ENCODE measurements around the gene LANCL1. TPM values are rescaled to one million over a fixed set of nuclear protein-coding genes. Genes with fewer than 3 reads are reported as not detected.

LANCL1 gene
- total RNA-seq, 1 experiment from 2014 or later: 49.9 TPM

GRCh38 chr2:210387074-210387473, 89.5 kb downstream of the LANCL1 start:
- no peak overlapping the region for H3K4ac ChIP-seq (ENCODE audit: low read depth, low read length)
- WGBS (ENCODE audit: extremely low coverage, insufficient read length, low lambda C conversion rate): no CpG with 5 or more reads among the region's 1 CpG

More at GRCh38 chr2:210387074-210387473, 89.5 kb downstream of the LANCL1 start:
- H3K23me2 ChIP-seq (ENCODE audit: insufficient read length, low read depth, low read length, poor library complexity, severe bottlenecking): no peaks in the 10 kb centered on the region
- H3K4me1 ChIP-seq (ENCODE audit: insufficient read depth, low read length): no peaks in the 10 kb centered on the region
- TF ChIP-seq CTCF (conservative IDR thresholded peaks at IDR 0.05): no peak
- H3K18ac ChIP-seq (ENCODE audit: insufficient read length, low read depth, low read length): no peak overlapping the region
- no peaks in the 10 kb centered on the region for H3K27me3 ChIP-seq (ENCODE audit: insufficient read depth, low read length)
- H4K8ac ChIP-seq (replicated peaks; ENCODE audit: insufficient read length, low read depth, low read length): no peak overlapping the region
- no peak overlapping the region for H3K56ac ChIP-seq (ENCODE audit: insufficient read length, low read depth, low read length)
- no peak overlapping the region for H2BK5ac ChIP-seq (ENCODE audit: insufficient read length, low read length)
- Mint-ChIP-seq H3K36me3 (ENCODE audit: insufficient read depth in 1 of 3, low read depth in 3 of 3) (no peaks in the 10 kb centered on the region), H3K27ac (no peak overlapping the region), H3K27me3 (ENCODE audit: low read depth) (no peaks in the 10 kb centered on the region), H3K4me3 (no peak overlapping the region), H3K4me1 (no peaks in the 10 kb centered on the region; a peak in 1 of 4 replicates), H3K9me3 (peaks cover 0 to 2% of the 10 kb centered on the region in 2 experiments; a peak in 1 of 5 replicates)
- H3K9ac ChIP-seq (ENCODE audit: extremely low read depth, insufficient read length, low read length): no peak overlapping the region
- no peak overlapping the region for H2BK120ac ChIP-seq (ENCODE audit: low read depth, low read length, poor library complexity, severe bottlenecking)
- H3K79me2 ChIP-seq (ENCODE audit: insufficient read depth, low read length): no peaks in the 10 kb centered on the region
- no peak overlapping the region for H2AK5ac ChIP-seq (ENCODE audit: insufficient read length, low read length)
- DNase-seq: no peak
- no peak overlapping the region for H2BK15ac ChIP-seq (ENCODE audit: low read depth, low read length)
- H3K79me1 ChIP-seq (ENCODE audit: insufficient read depth, low read depth, low read length, poor library complexity, severe bottlenecking): no peaks in the 10 kb centered on the region
- no peak overlapping the region for H2AFZ ChIP-seq (ENCODE audit: low read length)
- H4K91ac ChIP-seq (ENCODE audit: insufficient read length, low read depth, low read length): no peak overlapping the region
- H4K5ac ChIP-seq (ENCODE audit: insufficient read length, low read depth, low read length): no peak overlapping the region
- H3K4me2 ChIP-seq (ENCODE audit: insufficient read depth, insufficient read length, low read length): no peak overlapping the region
- no peak overlapping the region for H2BK20ac ChIP-seq (ENCODE audit: low read depth, low read length, poor library complexity, severe bottlenecking)
- H3T11ph ChIP-seq (ENCODE audit: low read length): no peak overlapping the region
- H3K27ac ChIP-seq (ENCODE audit: insufficient read length, low read depth, low read length): no peak overlapping the region
- H3K14ac ChIP-seq (ENCODE audit: insufficient read depth, low read length): no peak overlapping the region
- no peak overlapping the region for H3K23ac ChIP-seq (ENCODE audit: insufficient read length, low read depth, low read length)
- no peaks in the 10 kb centered on the region for H3K9me3 ChIP-seq (ENCODE audit: control insufficient read depth, low read depth, low read length)
- H2BK12ac ChIP-seq (ENCODE audit: insufficient read length, low read depth, low read length): no peak overlapping the region
- no peaks in the 10 kb centered on the region for H4K20me1 ChIP-seq (ENCODE audit: control insufficient read depth, insufficient read depth, insufficient read length)

Other genes with a start within 250 kb of the LANCL1 start
- gene MYL1, start 161.6 kb downstream of the LANCL1 start, total RNA-seq (2021): not detected in 2 replicates
- 12.4 and 14.2 TPM in 2 replicates for gene CPS1, start 79.8 kb upstream of the LANCL1 start, total RNA-seq (2021)

All from H9 (cell line).